CD4-positive, alpha-beta T cell treated with Interleukin-10 for 1 hour (primary cell): Measurements from ENCODE around the gene KCNC3.

Source experiments
- DNase-seq: peaks from one replicate; pipeline ENCODE4 v3.0.0-alpha.2; 2020

KCNC3 gene

GRCh38 chr19:50329146-50329925 is at the start of gene KCNC3:
Gene KCNC3, minus strand, starts transcription at chr19:50329377. Its CDS starts 295 bp downstream, at chr19:50329082.
- peak; percentile 93 for DNase-seq

- no peak for DNase-seq
These were observed 49.7 kb upstream of the KCNC3 start for GRCh38 chr19:50378863-50379236.

- DNase-seq: no peak
These were observed 49.1 kb upstream of the KCNC3 start for GRCh38 chr19:50378169-50378862.

GRCh38 chr19:50377517-50377916 is 48.3 kb upstream of the KCNC3 start:
- DNase-seq: no peak

GRCh38 chr19:50377051-50377461 is 47.9 kb upstream of the KCNC3 start:
- peak; percentile 75 for DNase-seq

GRCh38 chr19:50376166-50377050 is 47.2 kb upstream of the KCNC3 start, which contains the start of gene NR1H2:
Gene NR1H2, plus strand, starts transcription at chr19:50376457. Its CDS starts 1,149 bp downstream, at chr19:50377606.
- peak; percentile 97 for DNase-seq

- DNase-seq: no peak
These were observed 42.8 kb upstream of the KCNC3 start for GRCh38 chr19:50371914-50372475.

- DNase-seq: peak; percentile 85
These were observed 39.7 kb upstream of the KCNC3 start for GRCh38 chr19:50368649-50369570.

- DNase-seq: no peak
These were observed 36.5 kb upstream of the KCNC3 start, which contains the start of gene NAPSA for GRCh38 chr19:50365434-50366306. Gene NAPSA, minus strand, starts transcription at chr19:50365639. Its CDS starts 18 bp downstream, at chr19:50365621.

GRCh38 chr19:50362656-50363424 is 33.7 kb upstream of the KCNC3 start:
- DNase-seq: no peak

GRCh38 chr19:50362030-50362412 is 32.8 kb upstream of the KCNC3 start:
- DNase-seq: no peak

GRCh38 chr19:50361290-50362029 is 32.3 kb upstream of the KCNC3 start:
- DNase-seq: peak; percentile 36

- peak; percentile 33 for DNase-seq
These were observed 30.2 kb upstream of the KCNC3 start for GRCh38 chr19:50359328-50359818.

- DNase-seq: peak; percentile 88
These were observed 29.5 kb upstream of the KCNC3 start for GRCh38 chr19:50358483-50359327.

- DNase-seq: peak; percentile 92
These were observed 28.3 kb upstream of the KCNC3 start for GRCh38 chr19:50357178-50358100.

- DNase-seq: no peak
These were observed 27.6 kb upstream of the KCNC3 start for GRCh38 chr19:50356691-50357177.
